Endodermal cell (in vitro differentiated cells): ENCODE results near the gene NEK6. TPM values are rescaled to one million over a fixed set of nuclear protein-coding genes. Genes with fewer than 3 reads are reported as not detected.
A peak's percentile ranks its signal among the peaks of the same experiment; 100 is the strongest.

Experiments
- DNase-seq: peaks from one replicate; pipeline ENCODE4 v3.0.0-alpha.2; 2017
- H3K27ac ChIP-seq: 2 replicates; pipeline ENCODE4 v1.5.1; 2013; ENCODE audit warnings: mild to moderate bottlenecking, low read depth, low read length, moderate library complexity
- H3K27me3 ChIP-seq: 2 replicates; pipeline ENCODE4 v1.6.1; 2013; ENCODE audit warnings: mild to moderate bottlenecking, low read length, moderate library complexity; ENCODE audit not compliant: insufficient read depth, control insufficient read depth, poor library complexity, severe bottlenecking
- H3K36me3 ChIP-seq: 2 replicates; pipeline ENCODE4 v1.7.0; 2013; ENCODE audit warnings: mild to moderate bottlenecking, low read length, moderate library complexity; ENCODE audit not compliant: control insufficient read depth, insufficient read depth
- H3K4me1 ChIP-seq: one replicate; pipeline ENCODE4 v1.7.0; 2013; ENCODE audit warnings: low read length; ENCODE audit not compliant: control insufficient read depth, insufficient read depth
- H3K4me3 ChIP-seq: 2 replicates; pipeline ENCODE4 v1.5.1; 2013; ENCODE audit warnings: mild to moderate bottlenecking, low read length, moderate library complexity
- H3K9ac ChIP-seq: 2 replicates; pipeline ENCODE4 v1.6.1; 2013; ENCODE audit warnings: mild to moderate bottlenecking, low read length, moderate library complexity; ENCODE audit not compliant: poor library complexity, severe bottlenecking; ENCODE audit errors: extremely low read depth
- H3K9me3 ChIP-seq: 2 replicates; pipeline ENCODE4 v1.6.1; 2013; ENCODE audit warnings: mild to moderate bottlenecking, low read length, moderate library complexity; ENCODE audit not compliant: control insufficient read depth
- H3K27ac Mint-ChIP-seq: 2 replicates; pipeline ENCODE4 v1.8.0; 2020; ENCODE audit warnings: mixed read lengths
- H3K27me3 Mint-ChIP-seq: 2 replicates; pipeline ENCODE4 v1.8.0; 2021; ENCODE audit warnings: mild to moderate bottlenecking, mixed read lengths; ENCODE audit not compliant: insufficient read depth
- H3K36me3 Mint-ChIP-seq: 2 replicates; pipeline ENCODE4 v1.8.0; 2020; ENCODE audit warnings: low read depth, mixed read lengths
- H3K4me1 Mint-ChIP-seq: 2 replicates; pipeline ENCODE4 v1.8.0; 2020; ENCODE audit warnings: mixed read lengths
- H3K4me3 Mint-ChIP-seq: 2 replicates; pipeline ENCODE4 v1.8.0; 2020; ENCODE audit warnings: mild to moderate bottlenecking, moderate library complexity, mixed read lengths
- H3K9me3 Mint-ChIP-seq: 2 replicates; pipeline ENCODE4 v1.8.0; 2020; ENCODE audit warnings: mild to moderate bottlenecking, mixed read lengths
- WGBS, 2 experiments: methylation state at CpG; one replicate each; pipeline versions ENCODE4 v1.1.5 to v1.1.7; 2013; ENCODE audit warnings: missing lambda C conversion rate in 2 of 2, mixed read lengths in 1 of 2; ENCODE audit not compliant: insufficient coverage in 1 of 2, insufficient read length in 1 of 2; 5-methylcytosine and 5-hydroxymethylcytosine counted together
- total RNA-seq, 2 donors: library from RNA; stranded (reverse); fragmentation: NEBNext Ultra II Directional in 1 of 2; extraction: Animal tissue kit (Norgen Biotek cat#: 25700) in 1 of 2; gene quantifications; 2 replicates in 1 of 2; 3 replicates in 1 of 2; pipeline ENCODE4 v1.2.1, GENCODE V29; 2021
- TF ChIP-seq, protein P1 (sequence below): fragments of 200-600 bp; sonication (generic); conservative IDR thresholded peaks from 2 replicates; pipeline ENCODE4 v1.5.0; 2021; ENCODE audit warnings: antibody characterized with exemption, mild to moderate bottlenecking

The NEK6 gene
- total RNA-seq, 2 donors from 2014 or later, result 17.1 to 32.5 TPM

DNA sequence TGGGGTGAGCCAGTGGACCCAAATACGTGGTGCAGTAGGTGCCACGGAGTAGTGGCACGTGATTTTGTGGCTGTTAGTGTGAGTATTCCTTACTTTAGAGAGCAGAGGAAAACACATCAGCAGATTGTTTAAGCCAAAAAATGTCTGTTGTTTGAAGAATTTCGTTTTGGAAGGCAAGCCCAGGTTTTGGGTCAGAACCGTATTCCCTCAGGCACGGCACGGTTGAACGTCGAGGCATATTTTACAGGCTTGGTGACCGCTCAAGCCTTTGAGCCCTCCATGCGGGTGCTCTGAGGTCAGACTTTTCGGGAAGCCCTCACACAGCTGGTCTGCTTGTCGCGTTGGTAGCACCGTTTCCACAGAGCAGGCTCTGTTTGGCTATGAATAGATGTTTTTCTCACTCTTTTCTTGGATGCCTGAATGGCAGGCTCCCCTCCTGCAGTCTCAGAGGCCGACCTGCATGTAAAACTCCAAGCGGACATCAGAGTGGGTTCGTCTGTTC is 27.2 kb downstream of the NEK6 start:
- H3K9ac ChIP-seq, result no peak overlapping the region
- no peaks in the 10 kb centered on the region for H3K36me3 Mint-ChIP-seq
- no peak overlapping the region for H3K4me3 Mint-ChIP-seq
- WGBS, 2 experiments, result 90 to 92% methylated on average over 12 to 18 of the region's 18 CpGs
- no peak overlapping the region for H3K4me3 ChIP-seq
- TF ChIP-seq, protein P1, sequence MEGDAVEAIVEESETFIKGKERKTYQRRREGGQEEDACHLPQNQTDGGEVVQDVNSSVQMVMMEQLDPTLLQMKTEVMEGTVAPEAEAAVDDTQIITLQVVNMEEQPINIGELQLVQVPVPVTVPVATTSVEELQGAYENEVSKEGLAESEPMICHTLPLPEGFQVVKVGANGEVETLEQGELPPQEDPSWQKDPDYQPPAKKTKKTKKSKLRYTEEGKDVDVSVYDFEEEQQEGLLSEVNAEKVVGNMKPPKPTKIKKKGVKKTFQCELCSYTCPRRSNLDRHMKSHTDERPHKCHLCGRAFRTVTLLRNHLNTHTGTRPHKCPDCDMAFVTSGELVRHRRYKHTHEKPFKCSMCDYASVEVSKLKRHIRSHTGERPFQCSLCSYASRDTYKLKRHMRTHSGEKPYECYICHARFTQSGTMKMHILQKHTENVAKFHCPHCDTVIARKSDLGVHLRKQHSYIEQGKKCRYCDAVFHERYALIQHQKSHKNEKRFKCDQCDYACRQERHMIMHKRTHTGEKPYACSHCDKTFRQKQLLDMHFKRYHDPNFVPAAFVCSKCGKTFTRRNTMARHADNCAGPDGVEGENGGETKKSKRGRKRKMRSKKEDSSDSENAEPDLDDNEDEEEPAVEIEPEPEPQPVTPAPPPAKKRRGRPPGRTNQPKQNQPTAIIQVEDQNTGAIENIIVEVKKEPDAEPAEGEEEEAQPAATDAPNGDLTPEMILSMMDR, result no peak
- no peaks in the 10 kb centered on the region for H3K27me3 Mint-ChIP-seq
- no peak overlapping the region for H3K27ac Mint-ChIP-seq
- H3K27me3 ChIP-seq, result no peaks in the 10 kb centered on the region
- H3K4me1 Mint-ChIP-seq, result peaks cover 2% of the 10 kb centered on the region
- peak overlapping the region; percentile 80 for H3K27ac ChIP-seq
- H3K36me3 ChIP-seq, result peaks cover 3% of the 10 kb centered on the region
- DNase-seq, result no peak
- no peaks in the 10 kb centered on the region for H3K9me3 ChIP-seq
- no peaks in the 10 kb centered on the region for H3K4me1 ChIP-seq
- no peaks in the 10 kb centered on the region for H3K9me3 Mint-ChIP-seq

DNA sequence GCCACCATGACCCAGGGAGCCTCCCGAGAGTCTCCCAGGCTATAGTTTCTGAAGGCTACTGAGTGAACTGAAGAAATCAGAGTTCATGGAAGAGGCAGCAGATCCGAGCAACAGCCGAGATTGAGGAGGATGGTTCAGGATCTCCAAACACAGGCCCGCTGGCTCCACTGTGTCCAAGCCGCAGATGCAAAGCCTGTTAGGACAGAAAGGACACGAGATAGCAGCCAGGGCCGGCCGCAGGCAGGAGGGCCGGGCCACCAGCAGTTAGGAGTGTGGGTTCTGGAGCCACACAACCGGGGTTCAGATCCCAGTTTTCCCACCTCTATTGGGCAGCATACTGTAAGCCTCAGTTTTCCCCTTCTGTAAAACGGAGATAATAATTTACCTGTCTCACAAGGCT is 27.7 kb downstream of the NEK6 start:
- no peak overlapping the region for H3K27ac Mint-ChIP-seq
- H3K9ac ChIP-seq, result no peak overlapping the region
- H3K27me3 Mint-ChIP-seq, result no peaks in the 10 kb centered on the region
- no peaks in the 10 kb centered on the region for H3K27me3 ChIP-seq
- H3K4me1 ChIP-seq, result no peaks in the 10 kb centered on the region
- H3K36me3 ChIP-seq, result peaks cover 3% of the 10 kb centered on the region
- no peaks in the 10 kb centered on the region for H3K9me3 Mint-ChIP-seq
- no peak for DNase-seq
- no peaks in the 10 kb centered on the region for H3K36me3 Mint-ChIP-seq
- H3K4me1 Mint-ChIP-seq, result peaks cover 2% of the 10 kb centered on the region
- TF ChIP-seq, protein P1, result no peak
- no peak overlapping the region for H3K4me3 ChIP-seq
- no peak overlapping the region for H3K4me3 Mint-ChIP-seq
- 91 to 94% methylated on average over 10 to 11 of the region's 11 CpGs for WGBS, 2 experiments
- peak overlapping the region; percentile 80 for H3K27ac ChIP-seq
- no peaks in the 10 kb centered on the region for H3K9me3 ChIP-seq

DNA sequence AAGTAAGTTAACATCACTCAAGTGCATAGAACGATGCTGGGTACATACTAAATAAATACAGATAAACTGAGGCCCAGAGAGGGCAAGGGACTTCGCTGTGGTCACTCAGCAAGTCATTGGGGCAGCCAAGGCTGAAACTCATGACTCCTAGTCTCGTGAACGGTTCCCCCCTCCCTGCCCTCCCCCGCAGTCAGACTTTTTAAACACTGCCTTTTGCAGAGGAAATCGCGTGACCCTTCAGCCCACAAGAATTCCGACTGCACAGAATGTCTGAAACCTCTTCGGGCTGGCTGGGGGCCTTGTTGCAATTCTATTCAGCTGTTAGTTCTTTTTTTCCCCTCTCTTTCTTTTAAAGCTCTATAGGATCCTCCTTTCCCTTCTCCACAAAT is 28.1 kb downstream of the NEK6 start:
- H3K27ac Mint-ChIP-seq, result no peak overlapping the region
- H3K4me1 Mint-ChIP-seq, result peaks cover 2% of the 10 kb centered on the region
- no peaks in the 10 kb centered on the region for H3K4me1 ChIP-seq
- DNase-seq, result no peak
- H3K9ac ChIP-seq, result no peak overlapping the region
- H3K36me3 ChIP-seq, result peaks cover 3% of the 10 kb centered on the region
- 68 to 87% methylated on average over 7 to 9 of the region's 9 CpGs for WGBS, 2 experiments
- no peaks in the 10 kb centered on the region for H3K27me3 ChIP-seq
- no peaks in the 10 kb centered on the region for H3K9me3 Mint-ChIP-seq
- H3K27me3 Mint-ChIP-seq, result no peaks in the 10 kb centered on the region
- TF ChIP-seq, protein P1, result no peak
- H3K9me3 ChIP-seq, result no peaks in the 10 kb centered on the region
- H3K4me3 Mint-ChIP-seq, result no peak overlapping the region
- peak overlapping the region; percentile 80 for H3K27ac ChIP-seq
- H3K36me3 Mint-ChIP-seq, result no peaks in the 10 kb centered on the region
- no peak overlapping the region for H3K4me3 ChIP-seq
